ENCODE results near the gene RLF.

GRCh38 chr1:40174788-40175187 lies 13.6 kb downstream of the RLF start:
- TF ChIP-seq POLR2A (IDR thresholded peaks at IDR 0.05; ENCODE audit: low read depth) (no peak), EP300 (IDR thresholded peaks at IDR 0.05) (no peak), CTCF (IDR thresholded peaks at IDR 0.05) (no peak)
